ENCODE data around the gene RASGRP2.

RASGRP2 gene

GRCh38 chr11:64770120-64770519, 26.2 kb upstream of the RASGRP2 start:
- DNase-seq = no peak

- no peak for DNase-seq
Observed at GRCh38 chr11:64769283-64769682, 25.3 kb upstream of the RASGRP2 start.

GRCh38 chr11:64768300-64768694, 24.4 kb upstream of the RASGRP2 start:
- DNase-seq = no peak

DNA sequence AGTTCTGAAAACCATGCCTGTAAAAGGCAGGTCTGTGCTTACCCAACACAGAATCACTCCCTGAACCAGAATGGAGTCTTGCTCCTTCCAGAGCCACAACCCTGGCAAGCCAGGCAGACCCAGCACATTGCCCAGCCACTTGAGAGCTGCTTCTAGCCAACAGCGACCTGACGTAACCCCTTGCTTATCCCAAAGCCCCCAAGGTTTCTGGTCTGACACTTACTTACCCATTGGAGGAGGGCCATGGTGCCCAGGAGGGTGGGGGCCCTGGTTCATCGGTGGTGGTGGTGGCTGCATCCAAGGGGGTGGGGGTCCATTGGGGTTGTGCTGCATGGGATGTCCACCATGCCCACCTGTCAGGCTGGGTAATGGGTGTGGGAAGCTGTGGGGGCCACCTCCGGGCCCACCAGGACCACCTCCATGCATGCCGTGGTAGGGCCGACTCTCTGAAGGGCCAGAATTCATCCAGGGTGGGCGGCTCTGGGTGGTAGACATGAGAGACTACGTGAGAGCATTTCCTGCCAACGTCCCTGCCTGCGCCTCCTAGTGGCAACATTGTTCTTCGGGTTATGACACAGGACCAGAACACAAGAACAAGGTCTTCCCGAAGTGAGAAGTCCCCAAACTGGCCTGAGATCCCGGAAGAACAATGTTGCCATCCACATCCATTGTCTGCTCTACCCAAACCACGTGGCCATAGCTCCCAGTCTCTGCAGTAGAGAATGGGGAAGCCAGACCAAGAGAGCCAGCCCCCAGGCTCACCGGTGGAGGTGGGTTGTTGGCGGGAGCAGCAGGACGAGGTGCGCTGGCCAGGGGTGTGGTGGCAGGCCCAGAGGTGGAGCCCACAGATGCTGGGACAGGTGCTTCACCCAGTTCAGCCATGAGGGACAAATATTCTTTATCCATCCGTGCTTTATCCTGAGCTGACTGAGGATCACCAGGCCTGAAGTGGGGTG, 23.7 kb upstream of the RASGRP2 start:
- no peak for DNase-seq

DNA sequence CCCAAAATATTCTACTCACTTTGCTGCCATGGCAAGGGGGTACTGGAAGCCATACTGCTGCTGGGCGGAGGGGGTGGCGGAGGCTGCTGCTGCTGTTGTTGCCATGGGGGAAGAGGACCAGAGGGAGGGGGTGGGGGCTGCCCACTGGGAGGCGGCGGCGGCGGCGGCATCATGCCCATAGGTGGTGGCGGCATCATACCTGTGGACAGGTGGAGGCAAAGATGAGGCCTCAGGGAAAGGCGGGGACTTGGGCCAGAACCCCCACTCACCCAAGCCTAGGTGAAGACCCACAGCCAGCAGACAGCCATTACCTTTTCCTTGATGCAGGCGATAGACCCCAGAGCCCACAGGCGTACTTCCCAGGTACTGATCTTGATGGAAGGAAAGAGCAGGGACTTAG, 22.9 kb upstream of the RASGRP2 start:
- no peak for DNase-seq

GRCh38 chr11:64765851-64766665, 22.1 kb upstream of the RASGRP2 start:
- no peak for DNase-seq

GRCh38 chr11:64765291-64765850, 21.4 kb upstream of the RASGRP2 start:
- no peak for DNase-seq

DNA sequence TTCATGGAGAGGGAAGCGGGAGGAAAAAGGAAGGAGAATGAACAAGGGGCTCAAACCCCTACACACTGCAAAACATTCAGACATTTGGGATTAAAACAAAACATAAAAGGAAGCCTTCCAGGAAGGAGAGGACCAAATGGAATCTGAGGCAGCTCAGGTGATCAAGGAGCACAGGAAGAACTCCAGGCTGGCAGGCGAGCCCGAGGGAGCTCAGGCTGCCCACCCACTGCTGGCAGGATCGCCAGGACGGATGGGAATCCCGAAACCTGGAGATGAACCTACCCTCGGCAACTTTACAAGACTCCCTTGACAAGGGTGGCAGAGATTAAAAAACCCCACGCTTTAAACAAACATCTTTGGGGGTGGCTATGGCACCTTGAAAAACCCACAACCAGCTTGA, 20.8 kb upstream of the RASGRP2 start:
- DNase-seq = no peak

- DNase-seq = no peak
Observed at GRCh38 chr11:64764040-64764611, 20.2 kb upstream of the RASGRP2 start.

DNA sequence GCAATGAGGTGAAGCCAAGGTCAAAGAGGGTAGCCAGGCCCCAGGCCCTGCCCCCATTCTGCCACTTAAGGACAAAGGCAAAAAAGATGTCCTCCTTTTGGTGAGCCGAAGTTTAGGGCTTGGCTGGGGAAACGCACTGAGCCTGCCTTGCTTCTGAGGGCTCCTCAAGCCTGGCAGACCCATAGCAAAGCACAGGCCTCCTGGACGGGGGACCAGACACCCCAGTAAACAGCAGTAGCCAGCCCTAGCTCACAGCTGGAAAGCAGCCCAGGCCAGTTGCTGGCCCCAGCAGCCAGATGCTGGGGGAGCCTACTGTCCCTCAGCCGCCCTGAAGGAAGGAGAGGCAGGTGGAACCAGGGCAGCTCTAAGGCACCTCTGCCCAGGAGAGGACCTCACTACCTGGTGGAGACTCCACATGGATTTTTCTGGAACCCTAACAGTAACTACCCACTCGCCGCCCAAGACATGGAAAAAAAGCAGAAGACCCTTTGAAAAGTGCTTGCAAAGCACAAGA, 19.6 kb upstream of the RASGRP2 start:
- DNase-seq = no peak

GRCh38 chr11:64762674-64763525, 19.0 kb upstream of the RASGRP2 start:
- DNase-seq = no peak

GRCh38 chr11:64762277-64762673, 18.3 kb upstream of the RASGRP2 start:
- no peak for DNase-seq

GRCh38 chr11:64760759-64761420, 16.9 kb upstream of the RASGRP2 start:
- DNase-seq = no peak

DNA sequence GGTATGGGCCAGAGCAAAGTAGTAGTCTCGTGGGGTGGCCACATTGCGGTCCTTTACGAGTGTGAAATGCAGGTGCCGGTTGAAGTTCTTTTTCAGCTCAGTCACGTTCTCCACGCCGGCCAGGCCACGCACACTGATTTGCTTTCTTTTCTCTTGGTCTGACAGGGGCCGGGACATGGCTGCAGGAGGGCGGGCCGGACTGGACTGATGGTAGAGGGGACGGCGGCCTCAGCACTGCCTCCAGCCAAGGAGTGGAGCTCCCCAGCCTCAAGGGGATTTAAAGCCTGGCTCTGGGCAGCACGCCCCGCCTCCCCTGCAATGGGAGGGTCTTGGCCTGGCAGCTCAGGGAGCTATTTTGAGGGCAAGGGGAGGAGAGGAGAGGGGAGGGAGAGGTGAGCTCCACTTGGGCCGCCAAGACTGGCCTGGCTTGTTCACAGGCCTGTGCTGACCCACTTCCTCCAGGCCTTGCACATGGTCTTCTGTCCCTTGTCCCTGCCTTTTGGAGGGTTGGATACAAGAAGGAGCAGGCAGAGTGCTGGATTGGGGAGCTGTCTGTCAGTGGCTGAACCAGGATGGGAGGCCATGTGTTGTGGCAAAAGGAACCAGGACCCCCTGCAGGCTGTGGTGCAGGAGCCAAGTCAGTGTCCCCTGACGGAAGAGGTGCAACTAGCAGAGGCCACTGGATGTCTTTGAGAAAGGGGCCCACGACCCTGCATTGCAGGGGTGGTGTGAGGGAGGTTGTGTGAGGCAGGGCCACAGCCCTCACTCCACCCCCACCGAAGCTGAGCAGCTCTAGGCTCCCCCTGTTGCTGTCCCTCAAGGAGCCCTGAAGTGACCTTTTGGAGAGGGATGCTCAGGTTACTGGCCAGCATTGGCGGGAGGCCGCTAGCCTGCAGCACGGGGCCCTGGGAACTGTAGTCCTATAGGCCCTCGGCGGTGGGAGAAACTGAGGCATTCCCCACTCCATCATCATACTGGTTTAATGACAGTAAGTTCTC, 16.1 kb upstream of the RASGRP2 start, which contains the start of gene PYGM:
Gene PYGM (minus strand): TSS at position 253 of the 998 bp plus-strand sequence. CDS start 76 bp downstream, at position 177.
- no peak for DNase-seq

DNA sequence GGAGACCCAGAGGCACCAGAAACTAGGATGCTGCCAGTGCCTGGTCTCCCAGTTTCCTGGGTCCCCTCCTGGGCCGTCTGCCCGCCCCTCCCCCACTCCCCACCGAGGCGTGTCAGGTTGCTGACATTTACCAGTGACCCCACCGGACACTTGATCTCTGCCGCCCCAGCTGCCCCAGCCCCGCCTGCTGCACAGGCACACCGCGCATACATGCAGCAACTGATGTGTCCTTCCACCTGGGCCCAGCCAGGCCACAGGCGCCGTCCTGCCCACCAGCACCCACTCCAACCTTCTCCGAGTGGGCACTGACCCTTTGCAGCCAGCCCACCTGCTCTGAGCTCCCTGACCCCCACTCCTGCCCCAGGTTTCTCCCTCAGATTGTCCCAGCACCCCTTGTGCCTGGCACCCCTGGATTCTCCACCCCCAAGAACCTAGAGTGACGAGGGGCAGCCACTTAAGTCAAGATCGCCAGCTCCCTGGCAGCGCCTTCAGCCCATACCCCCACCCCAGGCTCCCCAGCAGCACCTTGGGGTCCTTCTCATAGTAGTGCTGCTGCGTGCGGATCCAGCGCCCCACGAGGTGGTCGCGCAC, 15.3 kb upstream of the RASGRP2 start:
- no peak for DNase-seq

DNA sequence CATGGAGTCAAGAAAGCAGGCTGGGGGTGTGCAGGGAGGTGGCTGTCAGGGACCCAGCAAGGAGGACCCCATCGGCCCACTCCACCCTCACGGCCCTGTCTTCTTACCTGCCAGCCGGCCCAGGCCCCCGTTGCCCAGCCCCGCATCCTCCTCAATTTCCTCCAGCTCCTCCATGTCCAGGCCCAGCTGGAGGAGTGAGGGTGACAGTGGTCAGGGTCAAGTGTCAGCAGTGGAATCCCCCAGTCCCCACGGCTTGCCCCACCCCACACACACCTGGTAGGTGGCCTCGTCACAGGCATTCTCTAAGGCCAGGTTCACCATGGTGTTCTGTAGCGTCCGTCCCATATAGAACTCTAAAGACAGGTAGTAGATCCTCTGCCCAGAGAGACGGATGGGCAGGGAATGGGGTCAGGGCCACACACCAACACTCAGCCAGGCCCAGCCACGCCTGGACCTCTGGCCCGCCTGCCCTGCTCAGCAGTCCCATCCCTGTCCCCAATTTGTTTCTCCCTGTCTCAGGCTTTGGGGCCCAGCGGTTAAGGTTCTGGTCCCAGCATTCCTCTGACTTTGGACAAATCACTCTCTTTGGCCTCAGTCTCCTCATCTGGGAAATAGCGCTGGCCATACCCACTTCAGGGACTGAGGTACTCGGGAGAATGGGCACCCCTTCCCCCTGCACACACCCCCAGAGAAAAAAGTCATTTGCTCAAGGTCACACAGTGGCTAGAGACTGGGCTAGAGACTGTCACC, 14.6 kb upstream of the RASGRP2 start:
- DNase-seq = no peak

GRCh38 chr11:64757549-64758329, 13.8 kb upstream of the RASGRP2 start:
- DNase-seq = no peak

All from NCI-H524 treated with DMSO at 0.1 percent for 48 hours (cell line).